HEK293T (cell line): ENCODE measurements around the gene CTNNBL1.

ENCODE experiments used
- CTCF ChIA-PET: fragments of 350-600 bp; formaldehyde crosslinking; extraction: SDS; loops from one replicate; lab custom pipeline; 2021; ENCODE audit warnings: antibody characterized with exemption, inconsistent platforms; lab: Yijun Ruan, JAX
- POLR2A ChIA-PET: fragments of 350-600 bp; formaldehyde crosslinking; extraction: SDS; loops from one replicate; lab custom pipeline; 2020; ENCODE audit warnings: antibody characterized with exemption, inconsistent platforms; lab: Yijun Ruan, JAX
- DNase-seq: peaks from one replicate; pipeline ENCODE4 v3.0.0; 2012; ENCODE audit warnings: mixed read lengths; ENCODE audit errors: extremely low spot score
- ARNT ChIP-seq: fragments of 450-650 bp; IDR thresholded peaks from 2 replicates; pipeline ENCODE4 v1.6.1; 2017; ENCODE audit warnings: mild to moderate bottlenecking
- BHLHE40 ChIP-seq: fragments of 450-650 bp; IDR thresholded peaks from 2 replicates; pipeline ENCODE4 v1.6.1; 2016; ENCODE audit warnings: mild to moderate bottlenecking, moderate library complexity, borderline replicate concordance
- CTBP1 ChIP-seq: fragments of 450-650 bp; IDR thresholded peaks from 2 replicates; pipeline ENCODE4 v1.6.1; 2016; ENCODE audit warnings: borderline replicate concordance
- ELF4 ChIP-seq: fragments of 450-650 bp; IDR thresholded peaks from 2 replicates; pipeline ENCODE4 v1.6.1; 2017; ENCODE audit warnings: antibody characterized with exemption
- FOXA1 ChIP-seq: fragments of 450-650 bp; IDR thresholded peaks from 2 replicates; pipeline ENCODE4 v1.6.1; 2016; ENCODE audit warnings: mild to moderate bottlenecking
- FOXK2 ChIP-seq: fragments of 450-650 bp; IDR thresholded peaks from 2 replicates; pipeline ENCODE4 v1.6.1; 2016; ENCODE audit warnings: mild to moderate bottlenecking
- FOXM1 ChIP-seq: fragments of 450-650 bp; IDR thresholded peaks from 2 replicates; pipeline ENCODE4 v1.6.1; 2017; ENCODE audit warnings: mild to moderate bottlenecking, borderline replicate concordance
- HDGF ChIP-seq: fragments of 450-650 bp; IDR thresholded peaks from 2 replicates; pipeline ENCODE4 v1.6.1; 2017; ENCODE audit warnings: antibody characterized with exemption, borderline replicate concordance
- L3MBTL2 ChIP-seq: fragments of 450-650 bp; conservative IDR thresholded peaks from 2 replicates; pipeline ENCODE4 v1.6.1; 2016; ENCODE audit warnings: mild to moderate bottlenecking
- LEF1 ChIP-seq: fragments of 450-650 bp; IDR thresholded peaks from 2 replicates; pipeline ENCODE4 v1.6.1; 2017; ENCODE audit warnings: mild to moderate bottlenecking, borderline replicate concordance
- NFRKB ChIP-seq: fragments of 450-650 bp; IDR thresholded peaks from 2 replicates; pipeline ENCODE4 v1.6.1; 2016; ENCODE audit warnings: mild to moderate bottlenecking, moderate library complexity
- SP1 ChIP-seq: fragments of 450-650 bp; IDR thresholded peaks from 2 replicates; pipeline ENCODE4 v1.6.1; 2017
- SUZ12 ChIP-seq: fragments of 450-650 bp; IDR thresholded peaks from 2 replicates; pipeline ENCODE4 v1.6.1; 2016; ENCODE audit warnings: mild to moderate bottlenecking
- TARDBP ChIP-seq: fragments of 450-650 bp; IDR thresholded peaks from 2 replicates; pipeline ENCODE4 v1.6.1; 2016
- ZNF384 ChIP-seq: fragments of 450-650 bp; IDR thresholded peaks from 2 replicates; pipeline ENCODE4 v1.6.1; 2016
- TF ChIP-seq, protein P1 (sequence below): fragments of 450-650 bp; IDR thresholded peaks from 2 replicates; pipeline ENCODE4 v1.6.1; 2016

The CTNNBL1 gene

DNA sequence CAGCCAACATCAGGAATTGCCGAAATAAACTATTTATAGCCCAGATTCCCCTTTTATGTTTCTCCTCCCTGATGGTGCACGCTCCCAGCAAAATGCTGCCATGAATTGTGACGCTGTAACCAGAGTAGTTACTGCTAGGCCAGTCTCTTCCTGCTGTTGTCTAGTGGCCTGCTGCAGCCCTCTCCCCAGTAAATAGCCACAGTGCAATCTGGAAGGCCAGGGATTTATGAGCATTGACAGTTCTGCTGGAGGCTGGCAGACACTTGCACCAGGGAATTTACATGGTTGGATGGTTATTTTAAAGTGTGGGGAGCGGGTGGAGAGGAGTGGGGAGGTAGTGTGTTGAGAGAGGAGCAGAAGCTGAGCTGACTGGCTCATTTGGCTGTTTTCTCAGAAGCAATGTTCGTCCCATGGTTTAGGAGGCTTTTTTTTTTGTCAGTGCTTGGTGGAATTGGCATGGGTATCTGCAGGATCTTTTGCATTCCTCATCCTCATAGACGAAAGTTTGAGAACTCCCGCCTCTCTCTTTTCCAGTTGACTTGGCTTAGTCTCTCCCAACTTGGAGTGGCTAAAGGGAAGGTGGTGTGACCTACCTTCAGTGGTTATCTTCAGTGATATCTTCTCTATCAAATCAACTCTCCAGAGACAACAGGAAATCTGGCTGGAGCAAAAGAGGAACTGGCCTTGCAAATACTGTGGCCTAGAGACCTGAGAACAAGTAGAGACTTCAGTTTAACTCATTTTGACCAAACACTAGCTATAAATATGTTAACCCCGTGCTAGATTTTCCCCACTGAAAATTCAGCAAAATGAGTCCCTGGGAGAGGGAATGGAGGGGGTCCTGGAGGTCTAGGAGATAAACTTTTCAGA is 109.8 kb downstream of the CTNNBL1 start:
- CTCF ChIA-PET, result no interaction called here
- DNase-seq, result no peak
- TF ChIP-seq ELF4, result no peak
- no peak for TF ChIP-seq FOXK2
- no peak for TF ChIP-seq FOXM1
- no peak for TF ChIP-seq LEF1
- no peak for TF ChIP-seq HDGF
- TF ChIP-seq CTBP1, result no peak
- TF ChIP-seq SUZ12, result no peak
- no peak for TF ChIP-seq ARNT
- TF ChIP-seq ZNF384, result no peak
- no peak for TF ChIP-seq FOXA1
- TF ChIP-seq, protein P1, sequence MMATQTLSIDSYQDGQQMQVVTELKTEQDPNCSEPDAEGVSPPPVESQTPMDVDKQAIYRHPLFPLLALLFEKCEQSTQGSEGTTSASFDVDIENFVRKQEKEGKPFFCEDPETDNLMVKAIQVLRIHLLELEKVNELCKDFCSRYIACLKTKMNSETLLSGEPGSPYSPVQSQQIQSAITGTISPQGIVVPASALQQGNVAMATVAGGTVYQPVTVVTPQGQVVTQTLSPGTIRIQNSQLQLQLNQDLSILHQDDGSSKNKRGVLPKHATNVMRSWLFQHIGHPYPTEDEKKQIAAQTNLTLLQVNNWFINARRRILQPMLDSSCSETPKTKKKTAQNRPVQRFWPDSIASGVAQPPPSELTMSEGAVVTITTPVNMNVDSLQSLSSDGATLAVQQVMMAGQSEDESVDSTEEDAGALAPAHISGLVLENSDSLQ, result no peak
- no peak for TF ChIP-seq TARDBP
- no peak for TF ChIP-seq BHLHE40
- TF ChIP-seq L3MBTL2, result no peak
- no peak for TF ChIP-seq NFRKB
- TF ChIP-seq SP1, result no peak
- POLR2A ChIA-PET, result no interaction called here

DNA sequence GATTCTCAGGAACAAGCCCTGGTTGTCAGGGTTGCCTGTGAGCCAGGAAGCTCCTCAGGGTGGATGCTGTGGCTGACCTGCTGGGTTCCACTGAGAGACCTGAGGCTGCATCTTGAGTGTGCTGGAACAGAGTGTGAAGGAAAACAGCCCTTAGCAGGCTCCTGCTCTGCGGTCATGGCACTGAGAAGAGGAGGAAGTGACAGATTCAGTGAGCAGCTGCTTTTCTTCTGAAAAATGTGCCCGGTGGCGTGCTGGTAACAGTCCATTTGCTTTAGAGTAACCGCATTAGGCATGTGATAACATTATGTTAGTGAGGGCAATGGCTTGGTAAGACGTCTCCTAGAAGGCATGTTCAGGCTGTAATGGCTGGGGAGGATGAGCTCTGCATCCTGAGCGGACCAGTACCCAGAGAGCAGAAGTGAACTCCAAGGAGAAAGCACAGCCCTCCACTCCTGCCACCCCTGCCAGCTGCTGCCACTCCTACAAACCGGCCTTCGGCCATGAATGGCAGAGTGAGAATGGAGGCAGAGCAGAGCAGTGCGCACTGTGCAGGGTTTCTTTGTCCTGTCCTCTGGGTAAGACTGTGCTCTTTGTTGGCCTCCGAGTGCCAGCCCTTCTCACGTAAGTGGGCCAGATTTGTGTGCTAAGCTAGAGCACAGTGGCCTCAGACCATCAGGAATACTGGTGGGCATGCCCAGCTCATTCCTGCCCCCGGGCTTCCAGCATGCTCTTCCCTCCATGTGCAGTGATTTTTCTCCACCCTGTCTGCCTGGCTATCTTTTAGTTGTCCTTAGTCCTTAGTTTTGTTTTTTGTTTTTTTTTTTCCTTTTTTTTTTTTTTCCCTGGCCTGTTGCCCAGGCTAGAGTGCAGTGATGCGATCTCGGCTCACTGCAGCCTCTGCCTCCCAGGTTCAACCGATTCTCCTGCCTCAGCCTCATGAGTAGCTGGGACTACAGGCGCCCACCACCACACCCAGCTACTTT is 111.0 kb downstream of the CTNNBL1 start:
- no peak for TF ChIP-seq SUZ12
- no peak for TF ChIP-seq TARDBP
- TF ChIP-seq SP1, result no peak
- no peak for TF ChIP-seq HDGF
- TF ChIP-seq FOXK2, result no peak
- TF ChIP-seq FOXA1, result no peak
- TF ChIP-seq ELF4, result no peak
- TF ChIP-seq NFRKB, result no peak
- TF ChIP-seq, protein P1, result no peak
- TF ChIP-seq L3MBTL2, result no peak
- TF ChIP-seq ARNT, result no peak
- no peak for TF ChIP-seq CTBP1
- TF ChIP-seq ZNF384, result no peak
- ChIA-PET CTCF (no interaction called here), POLR2A (no interaction called here)
- no peak for DNase-seq

DNA sequence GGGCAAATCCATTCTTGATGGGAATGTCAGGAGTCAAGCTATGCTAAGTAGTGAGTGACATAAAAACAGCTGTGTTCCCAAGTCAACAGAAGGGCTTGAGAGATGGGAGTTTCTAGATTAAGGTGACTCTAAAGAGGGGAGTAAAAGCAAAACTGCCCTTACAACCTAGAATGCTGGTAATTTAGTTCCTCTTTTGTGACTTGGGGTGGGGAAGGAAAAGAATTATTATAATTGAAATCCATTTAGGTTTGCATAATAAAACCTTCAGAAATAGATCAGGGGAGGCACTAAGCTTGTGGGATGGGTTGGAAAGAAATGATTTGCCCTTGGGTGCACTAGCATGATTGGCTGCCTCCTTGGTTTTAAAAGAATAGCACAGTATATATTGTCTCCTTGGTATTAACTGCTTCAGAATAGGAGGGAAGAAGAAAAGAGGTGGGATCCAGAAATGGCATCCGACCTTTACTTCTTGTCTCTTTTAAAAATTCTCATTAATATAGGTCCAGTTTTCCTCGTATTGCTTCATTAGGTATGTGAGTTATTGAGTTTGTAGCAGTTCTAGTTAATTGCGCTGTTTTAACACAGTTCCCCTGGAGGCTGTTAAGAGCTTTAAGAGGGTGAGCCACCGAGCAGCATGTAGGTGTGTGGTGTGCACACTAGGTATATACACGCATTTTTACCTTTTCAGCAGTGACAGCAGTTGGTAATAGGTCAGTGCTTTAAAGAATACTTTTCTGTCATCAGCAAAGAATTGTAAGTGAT is 113.8 kb downstream of the CTNNBL1 start:
- CTCF ChIA-PET, result no interaction called here
- POLR2A ChIA-PET, result no interaction called here
- no peak for DNase-seq
- no peak for TF ChIP-seq CTBP1
- TF ChIP-seq LEF1, result no peak

DNA sequence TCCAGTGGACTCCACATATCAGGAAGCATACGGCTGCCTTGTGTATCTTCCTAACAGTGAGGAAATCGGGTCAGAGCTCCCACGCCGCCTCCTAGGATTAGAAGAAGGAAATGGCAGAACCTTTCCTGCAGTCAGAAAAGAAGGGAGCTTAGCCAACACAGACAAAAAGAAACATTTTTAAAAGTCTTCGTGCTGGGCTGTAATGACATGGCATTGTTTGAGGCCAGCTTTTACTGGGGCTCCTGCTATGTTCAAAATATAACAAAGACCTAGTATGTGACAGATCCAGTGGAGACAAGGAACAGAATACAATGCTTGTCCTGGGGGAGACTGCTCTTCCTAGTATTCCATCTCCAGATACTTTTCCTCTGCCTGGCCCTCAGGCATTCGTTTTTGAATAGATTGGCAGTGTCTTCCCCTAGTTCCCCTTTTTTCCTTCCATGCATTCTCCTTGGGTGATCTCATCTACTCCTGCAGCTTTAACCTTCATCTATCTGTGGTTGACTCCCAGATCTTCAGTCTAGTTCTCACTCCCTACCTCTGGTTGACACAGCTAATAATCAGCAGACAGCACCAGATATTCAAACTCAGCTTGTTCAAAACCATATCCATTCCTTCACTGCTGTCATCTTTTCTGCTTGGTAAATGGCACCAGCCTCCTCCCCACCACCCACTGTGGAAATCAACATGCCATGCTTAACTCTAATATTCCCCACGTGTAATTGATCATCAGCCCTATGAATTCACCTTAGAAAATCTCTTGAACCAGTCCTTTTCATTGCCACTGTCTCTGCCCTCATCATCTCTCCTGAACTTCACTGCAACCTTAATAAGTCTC is 114.6 kb downstream of the CTNNBL1 start:
- ChIA-PET CTCF (no interaction called here), POLR2A (no interaction called here)
- no peak for TF ChIP-seq BHLHE40
- TF ChIP-seq TARDBP, result no peak
- TF ChIP-seq FOXA1, result no peak
- no peak for TF ChIP-seq SP1
- TF ChIP-seq ARNT, result no peak
- TF ChIP-seq ELF4, result no peak
- TF ChIP-seq HDGF, result no peak
- TF ChIP-seq NFRKB, result no peak
- TF ChIP-seq CTBP1, result no peak
- no peak for TF ChIP-seq SUZ12
- TF ChIP-seq LEF1, result no peak
- TF ChIP-seq, protein P1, result no peak
- no peak for TF ChIP-seq FOXM1
- TF ChIP-seq L3MBTL2, result no peak
- no peak for TF ChIP-seq ZNF384
- TF ChIP-seq FOXK2, result no peak
- DNase-seq, result no peak

DNA sequence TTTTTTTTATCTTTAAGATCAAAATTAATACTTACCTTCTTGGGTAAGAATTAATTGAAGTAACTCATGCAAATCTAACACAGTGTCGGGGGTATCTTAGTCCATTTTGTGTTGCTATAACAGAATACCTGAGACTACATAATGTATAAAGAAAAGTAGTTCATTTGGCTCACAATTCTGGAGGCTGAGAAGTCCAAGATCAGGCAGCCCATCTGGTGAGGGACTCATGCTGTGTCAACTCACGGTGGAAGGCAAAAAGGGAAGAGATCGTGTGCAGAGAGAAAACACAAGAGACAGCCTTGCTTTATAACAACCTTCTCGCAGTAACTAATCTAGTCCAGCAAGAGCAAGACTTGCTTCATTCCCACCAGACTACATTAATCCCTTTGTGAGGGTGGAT is 116.2 kb downstream of the CTNNBL1 start:
- no peak for TF ChIP-seq LEF1
- TF ChIP-seq TARDBP, result no peak
- no peak for TF ChIP-seq ELF4
- DNase-seq, result no peak
- ChIA-PET CTCF (no interaction called here), POLR2A (no interaction called here)
